ENCODE measurements around the gene PIGM.
"Not testable (repeated sequence)": the region's sequence is repeated elsewhere in the genome, so short reads cannot be mapped to it uniquely, and the experiment has no call there.

Gene PIGM

DNA sequence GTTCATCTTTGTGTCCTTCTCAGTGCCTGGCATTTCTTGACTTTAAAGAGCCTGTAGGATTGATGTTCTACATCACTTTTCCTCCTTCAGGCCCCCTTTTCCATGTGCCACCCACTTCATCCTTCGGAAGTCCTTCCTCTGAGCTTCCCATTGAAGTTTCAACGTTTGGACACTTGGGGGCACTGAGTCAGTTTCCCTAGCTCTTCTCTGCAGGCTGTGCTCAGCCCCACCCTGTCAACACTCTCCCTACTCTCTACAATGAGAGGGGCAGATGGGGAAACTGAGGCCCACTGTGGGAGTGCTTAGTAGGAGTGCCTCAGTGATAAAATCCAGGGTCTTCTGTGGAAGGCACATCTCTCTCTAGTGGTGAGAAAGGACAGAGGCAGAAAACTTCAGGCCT lies 26.3 kb upstream of the PIGM start:
- DNase-seq: no peak

DNA sequence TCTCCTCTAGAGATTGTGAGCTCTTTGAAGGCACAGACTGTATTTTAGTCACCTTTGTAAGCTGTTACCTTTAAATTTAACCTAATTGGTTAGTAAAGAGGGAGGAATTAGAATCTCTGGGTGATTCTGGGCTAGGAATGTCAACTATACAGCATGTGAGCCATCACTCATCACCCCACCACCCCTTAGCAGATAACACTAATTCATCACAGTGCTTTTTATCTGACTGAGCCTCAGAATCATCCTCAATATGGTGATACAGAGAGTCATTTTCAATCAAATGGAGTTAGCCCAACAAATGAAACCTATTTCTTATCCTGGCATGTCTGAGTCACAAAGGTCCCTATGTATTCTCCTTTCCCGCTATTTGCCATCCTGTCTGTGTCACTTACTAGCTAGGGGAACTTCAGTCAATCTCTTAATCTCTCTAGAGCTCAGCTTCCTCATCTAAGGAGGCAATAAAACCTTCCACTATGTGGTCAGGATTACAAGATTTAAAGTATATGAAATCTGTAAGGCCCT lies 24.9 kb upstream of the PIGM start:
- DNase-seq: no peak

DNA sequence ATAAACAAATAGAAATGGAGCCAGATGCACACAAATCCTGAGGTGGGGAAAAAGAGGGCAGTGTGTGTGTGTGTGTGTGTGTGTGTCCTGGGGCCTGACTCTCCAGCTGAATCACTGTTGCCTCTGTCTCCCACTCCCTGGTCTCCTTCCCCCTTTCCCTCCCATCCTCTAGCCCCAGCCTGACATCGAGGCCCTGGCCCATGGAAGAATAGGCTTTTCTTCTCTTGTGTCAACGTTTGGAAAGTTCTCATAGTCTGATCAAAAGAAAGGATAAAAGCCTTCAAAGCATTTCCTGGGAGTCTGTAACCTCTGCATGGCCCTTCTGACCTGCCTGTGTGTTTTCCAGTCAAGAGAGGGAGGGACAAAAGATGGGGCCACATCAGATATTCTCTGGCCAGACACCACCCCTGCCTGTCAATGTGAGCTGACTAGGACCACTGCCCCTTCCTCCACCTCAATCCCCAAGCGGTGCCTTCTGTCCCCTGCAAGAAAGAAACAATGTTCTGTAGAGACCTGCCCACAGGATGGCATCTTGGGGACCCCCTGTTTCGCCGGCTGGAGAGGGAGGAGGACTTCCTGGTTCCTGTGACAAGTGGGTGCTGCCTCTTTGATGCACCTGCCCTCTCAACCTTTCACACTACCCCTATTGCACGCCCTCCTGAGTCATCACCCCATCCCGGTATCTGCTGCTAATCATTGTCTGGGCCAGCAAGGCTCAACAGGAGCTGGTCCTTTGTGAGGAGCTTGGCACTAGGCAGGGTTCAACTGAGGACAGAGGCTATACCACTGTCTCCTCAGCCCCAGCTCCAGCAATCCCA lies 22.0 kb upstream of the PIGM start:
- DNase-seq: no peak

DNA sequence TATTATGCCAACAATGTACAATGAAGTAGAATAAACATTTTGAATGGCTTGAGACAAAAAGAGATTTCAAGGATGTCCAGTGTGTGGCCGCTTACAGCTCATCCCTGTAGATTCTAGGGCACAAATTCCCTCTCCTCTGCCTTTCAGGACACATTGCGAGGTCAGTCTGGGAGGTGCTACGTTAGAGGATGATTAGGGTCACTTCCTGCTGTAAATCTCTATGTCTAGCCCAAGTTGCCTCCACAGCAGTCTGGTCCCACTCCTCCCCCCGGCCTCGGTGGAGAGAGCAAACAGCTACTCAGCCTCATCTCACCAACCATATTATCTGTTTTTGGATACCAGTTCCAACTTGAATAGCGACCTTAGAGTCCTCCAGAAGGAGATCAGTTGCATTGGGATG lies 21.1 kb upstream of the PIGM start:
- DNase-seq: no peak

DNA sequence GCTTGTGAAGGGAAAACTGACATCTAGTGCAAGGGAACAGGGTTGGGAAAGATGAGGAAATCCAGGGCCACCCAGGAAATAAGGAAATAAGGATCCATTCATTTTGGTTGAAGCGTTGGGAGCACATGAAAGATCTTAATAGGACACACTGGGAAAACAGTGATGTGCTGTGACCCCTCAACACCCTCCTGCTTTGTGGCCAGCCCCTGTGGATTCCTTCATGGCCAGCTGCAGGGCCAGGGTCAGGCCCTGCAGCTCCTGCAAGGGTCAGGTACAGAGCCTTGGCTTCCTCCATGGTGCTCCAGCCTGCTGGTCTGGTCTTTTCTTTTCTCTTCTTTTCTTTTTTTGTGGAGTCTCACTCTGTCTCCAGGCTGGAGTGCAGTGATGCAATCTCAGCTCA lies 18.8 kb upstream of the PIGM start:
- no peak for DNase-seq

DNA sequence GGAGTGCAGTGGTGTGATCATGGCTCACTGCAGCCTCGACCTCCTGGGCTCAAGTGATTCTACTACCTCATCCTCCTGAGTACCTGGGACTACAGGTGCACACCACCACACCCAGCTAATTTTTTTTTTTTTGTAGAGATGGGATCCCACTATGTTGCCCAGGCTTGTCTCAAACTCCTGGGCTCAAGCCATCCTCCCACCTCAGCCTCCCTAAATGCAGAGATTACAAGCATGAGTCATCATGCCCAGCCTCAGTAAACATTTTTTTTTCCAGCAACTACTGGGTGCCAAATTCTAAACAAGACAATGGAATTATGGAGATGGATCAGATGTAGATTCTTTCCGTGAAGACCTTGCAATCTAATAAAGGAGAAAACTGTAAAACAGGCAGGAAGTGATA lies 18.4 kb upstream of the PIGM start:
- not testable (repeated sequence) for DNase-seq

DNA sequence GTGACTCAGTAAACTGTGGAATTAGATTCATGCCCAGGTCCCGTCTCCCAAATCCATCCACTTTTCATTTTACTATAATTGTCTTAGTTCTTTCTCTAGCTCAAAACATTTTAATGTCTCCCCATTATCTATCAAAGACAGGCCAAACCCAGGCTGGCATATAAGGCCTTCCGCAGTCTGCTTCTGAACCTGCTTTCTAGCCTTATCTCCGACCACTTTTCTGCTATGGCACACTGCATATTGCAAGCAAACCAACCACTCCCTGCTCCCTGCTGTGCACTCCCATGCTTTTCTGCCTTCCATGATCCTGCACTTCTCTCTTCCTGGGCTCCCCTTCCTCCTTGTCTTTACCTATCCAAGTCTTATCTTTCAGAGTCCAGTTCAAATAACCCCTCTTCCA lies 17.3 kb upstream of the PIGM start:
- no peak for DNase-seq

DNA sequence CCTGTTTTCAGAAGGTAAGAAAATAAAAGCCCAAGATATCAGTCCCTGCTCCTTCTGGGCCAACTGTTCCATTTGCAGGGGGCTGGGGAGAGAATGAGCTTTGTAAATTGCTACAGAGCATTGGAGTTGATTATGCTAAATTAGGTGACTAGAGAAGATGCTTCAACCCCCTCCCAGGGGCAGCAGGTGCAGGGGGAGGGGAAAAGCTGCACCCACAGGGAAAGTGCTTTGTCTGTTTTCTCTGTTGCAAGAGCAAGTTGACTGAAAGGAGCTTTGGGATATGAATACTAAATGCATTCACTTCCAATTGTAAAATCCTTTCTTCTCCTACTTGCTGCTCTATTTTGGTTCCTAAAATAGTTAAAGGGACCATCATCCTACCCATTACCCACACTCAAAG lies 16.5 kb upstream of the PIGM start:
- DNase-seq: no peak

DNA sequence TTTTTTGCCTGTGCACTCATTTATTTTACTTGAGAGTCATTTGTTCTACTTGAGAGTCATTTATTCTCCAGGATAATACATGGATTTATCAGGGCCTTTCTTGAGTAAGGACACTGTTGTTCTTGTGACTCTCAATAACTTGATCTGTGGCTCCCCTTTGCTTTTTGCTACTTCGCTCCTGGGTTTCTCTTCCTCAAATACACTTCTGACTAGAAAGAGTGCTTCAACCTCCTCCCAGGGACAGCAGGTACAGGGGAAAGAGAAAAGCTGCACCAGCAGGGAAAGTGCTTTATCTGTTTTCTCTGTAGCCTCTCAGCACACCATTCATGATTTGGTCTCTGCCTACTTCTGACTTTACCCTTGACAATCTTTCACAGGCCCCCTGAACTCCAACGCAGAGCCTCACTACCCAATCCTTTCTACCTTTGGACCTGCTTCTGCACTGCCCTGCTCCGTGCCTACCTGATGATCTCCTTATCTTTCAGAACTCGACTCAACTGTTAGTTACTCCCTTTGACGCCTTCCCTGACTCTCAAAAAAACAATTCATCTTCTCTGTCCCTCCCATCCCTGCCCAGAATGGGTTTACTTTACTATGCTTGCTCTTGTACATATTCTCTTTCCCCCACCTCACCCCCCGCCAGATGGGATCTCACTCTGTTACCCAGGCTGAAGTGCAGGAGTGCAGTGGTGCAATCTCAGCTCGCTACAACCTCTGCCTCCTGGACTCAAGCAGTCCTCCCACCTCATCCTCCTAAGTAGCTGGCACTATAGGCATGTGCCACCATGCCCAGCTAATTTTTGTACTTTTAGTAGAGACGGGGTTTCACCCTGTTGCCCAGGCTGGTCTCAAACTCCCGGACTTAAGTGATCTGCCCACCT lies 15.6 kb upstream of the PIGM start:
- no peak for DNase-seq

DNA sequence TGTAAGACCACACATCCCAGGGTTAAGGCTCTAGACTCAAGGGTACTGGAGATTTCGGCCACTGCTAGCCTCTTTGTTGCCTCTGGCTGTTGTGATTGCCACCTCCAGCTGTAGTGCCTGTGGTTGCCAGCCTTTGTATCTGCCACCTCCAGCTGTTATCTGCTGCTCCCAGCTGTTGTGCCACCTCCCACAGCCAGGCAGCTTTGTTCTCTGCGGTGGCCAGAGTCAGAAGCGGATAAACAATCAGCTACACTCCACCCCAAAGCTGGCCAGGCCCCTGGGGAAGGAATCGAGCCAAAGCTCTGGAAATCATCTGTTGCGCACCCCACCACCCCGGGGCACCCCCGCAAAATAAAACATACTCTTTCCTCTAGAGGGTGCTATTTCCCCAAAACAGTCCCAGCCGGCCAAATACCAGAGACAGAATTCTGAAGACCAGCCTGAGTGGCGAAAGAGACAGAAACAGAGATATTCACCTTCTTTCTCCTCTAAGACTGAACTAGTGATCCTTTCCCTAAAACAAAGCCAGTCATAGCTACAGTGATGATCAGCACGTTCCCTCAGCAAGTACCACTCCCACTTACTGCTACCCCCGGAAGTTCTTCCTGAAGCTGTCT lies 14.8 kb upstream of the PIGM start:
- peak; percentile 27 for DNase-seq

DNA sequence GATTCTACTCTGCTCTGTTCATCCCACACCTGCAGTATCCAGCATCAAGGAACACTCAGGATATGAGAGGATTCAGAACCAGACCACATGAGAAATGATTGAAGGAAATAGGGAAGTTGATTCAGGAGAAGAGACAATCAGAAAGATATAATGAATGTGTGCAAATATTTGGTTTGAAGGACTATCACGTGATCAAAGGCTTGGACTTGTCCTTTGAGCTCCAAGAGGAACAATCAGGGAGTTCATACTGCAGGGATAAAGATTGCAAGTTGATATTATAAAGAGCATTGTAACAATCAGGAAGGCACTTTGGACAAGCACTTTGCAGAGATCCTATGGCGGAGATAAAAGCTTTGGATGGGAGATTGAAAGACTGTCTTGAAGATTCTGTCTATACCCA lies 13.9 kb upstream of the PIGM start:
- no peak for DNase-seq

DNA sequence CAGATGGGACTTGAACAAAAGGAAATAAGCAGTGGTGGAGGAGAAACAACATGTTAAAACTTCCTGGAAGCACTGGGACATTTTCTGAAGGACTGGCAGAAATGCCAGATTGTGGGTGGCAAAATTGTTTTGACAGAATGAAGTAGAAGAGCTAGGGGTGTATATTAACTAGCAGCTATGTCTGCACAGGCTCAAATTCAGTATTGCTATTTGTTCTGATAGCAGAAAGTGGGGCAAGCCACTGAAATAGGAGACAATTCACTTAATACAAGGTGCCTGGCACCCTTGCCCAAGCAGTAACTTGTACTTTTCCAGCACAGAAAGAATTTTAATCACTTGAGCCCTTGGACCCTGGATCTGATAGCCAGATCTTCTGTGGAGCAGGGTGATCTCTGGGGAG lies 11.8 kb upstream of the PIGM start:
- DNase-seq: no peak

DNA sequence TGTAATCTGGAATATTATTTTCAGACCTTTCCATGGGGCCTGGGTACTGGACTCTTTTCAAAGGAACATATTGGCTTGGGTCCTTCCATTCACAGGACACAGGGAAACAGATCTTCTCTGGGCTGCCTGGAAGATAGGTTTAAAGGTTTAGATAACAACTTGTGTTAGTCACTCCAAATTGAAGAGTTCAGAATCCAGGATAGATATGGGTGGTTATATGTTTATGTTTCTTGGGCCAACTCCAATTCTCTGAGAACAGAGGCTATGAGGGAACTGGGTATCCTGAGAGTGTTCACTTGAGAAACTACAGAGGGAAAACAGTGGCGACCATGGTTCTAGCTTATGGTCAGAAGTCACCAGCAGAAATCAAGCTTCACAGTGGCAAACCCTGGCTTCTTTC lies 8.7 kb upstream of the PIGM start:
- no peak for DNase-seq

DNA sequence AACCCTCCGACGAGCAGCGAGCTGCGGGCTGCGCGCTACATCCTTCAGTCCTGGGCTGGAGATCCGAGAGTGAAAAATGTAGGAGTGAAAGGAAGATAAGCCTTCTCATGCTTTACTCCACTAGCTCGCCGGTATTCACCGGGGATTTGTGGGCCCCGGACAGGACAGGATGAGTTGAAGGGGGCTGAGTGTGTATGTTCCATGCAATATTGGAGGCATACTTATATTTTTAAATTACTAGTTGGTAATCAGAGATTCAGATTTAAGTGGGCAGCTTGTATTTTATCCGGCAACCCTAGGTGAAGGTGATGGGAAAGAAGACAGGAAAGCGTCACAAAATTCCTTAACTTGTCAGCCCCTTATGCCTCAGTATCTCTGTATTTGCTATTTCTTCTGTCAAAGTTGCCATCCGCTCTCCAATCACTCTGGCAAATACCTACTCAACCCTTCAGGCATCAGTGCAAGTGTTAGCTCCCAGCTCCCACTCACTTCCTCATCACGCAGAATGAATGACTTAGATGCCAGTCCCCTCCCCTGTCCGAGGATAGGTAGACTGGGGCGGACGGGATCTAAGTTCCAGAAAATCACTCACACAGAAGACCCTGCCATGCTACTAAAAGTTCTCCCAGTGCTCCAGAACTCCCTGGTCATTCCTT lies 503 bp upstream of the PIGM start:
- DNase-seq: no peak

DNA sequence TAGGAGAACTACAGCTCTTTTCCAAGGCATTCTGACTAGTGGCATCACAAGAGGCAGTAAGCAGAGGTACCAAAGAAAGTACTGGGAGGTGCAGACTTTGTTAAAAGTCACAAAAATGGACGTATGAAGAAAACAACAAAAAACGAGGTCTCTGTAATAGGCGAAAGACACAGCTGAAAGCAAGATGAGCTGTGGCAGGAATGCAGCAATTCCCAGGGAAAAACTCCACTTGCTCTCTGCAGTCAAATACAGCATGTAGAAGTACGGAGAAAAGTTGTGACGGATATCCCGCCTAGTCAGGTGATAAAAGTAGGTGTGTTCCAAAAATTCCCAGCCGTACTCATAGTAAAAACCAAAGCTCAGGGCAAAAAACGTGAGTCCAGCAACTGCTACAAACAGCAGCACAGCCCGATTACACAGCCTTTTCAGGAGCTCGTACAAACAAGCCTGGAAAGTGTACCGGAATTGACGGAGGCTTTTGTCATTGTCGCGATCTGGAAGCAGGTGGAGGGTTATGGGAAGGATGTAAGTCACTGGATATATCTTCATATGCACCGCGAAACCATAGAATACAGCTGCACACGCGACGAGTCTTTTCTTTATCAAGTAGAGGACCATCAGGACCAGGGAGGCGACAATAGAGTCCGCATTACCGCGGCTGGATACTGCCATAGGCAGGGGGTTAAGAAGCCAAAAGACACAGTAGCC lies 979 bp downstream of the PIGM start:
- DNase-seq: no peak

DNA sequence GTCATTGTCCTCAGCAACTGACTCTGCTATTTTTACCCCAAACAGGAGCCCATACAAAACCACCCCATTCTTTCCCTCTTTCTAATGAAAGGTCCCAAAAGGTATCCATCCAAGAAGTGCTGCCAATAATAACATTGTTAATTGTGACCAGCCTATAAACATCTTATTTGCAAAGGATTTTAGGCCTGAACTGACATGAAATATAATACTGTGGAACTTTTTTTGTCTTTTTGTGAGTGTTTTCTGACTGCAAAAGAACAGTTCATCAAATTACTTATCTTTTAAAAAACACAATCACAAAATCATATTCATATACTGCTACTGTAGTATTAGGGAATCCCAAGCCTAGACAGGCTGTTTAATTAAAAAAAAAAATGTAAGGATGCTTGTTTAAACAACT lies 3.4 kb downstream of the PIGM start:
- DNase-seq: no peak

DNA sequence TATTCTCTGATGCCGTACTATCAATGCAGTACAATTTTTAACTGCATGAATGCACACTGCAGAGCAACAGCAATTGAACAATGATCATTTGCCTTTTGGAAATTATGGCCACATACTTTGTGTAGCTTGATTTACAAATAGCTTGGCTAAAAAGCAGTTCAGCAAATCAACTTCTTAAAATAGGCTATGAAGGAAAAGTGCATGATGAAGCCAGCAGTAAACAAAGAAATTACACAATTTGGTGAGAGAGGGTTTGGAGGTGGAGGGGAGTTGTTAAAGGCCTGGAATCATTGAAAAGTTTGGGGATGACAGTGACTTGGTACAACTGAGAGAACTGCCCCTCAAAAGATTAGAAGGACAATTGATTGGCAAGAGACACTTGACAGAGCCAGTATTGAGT lies 6.5 kb downstream of the PIGM start:
- DNase-seq: no peak

DNA sequence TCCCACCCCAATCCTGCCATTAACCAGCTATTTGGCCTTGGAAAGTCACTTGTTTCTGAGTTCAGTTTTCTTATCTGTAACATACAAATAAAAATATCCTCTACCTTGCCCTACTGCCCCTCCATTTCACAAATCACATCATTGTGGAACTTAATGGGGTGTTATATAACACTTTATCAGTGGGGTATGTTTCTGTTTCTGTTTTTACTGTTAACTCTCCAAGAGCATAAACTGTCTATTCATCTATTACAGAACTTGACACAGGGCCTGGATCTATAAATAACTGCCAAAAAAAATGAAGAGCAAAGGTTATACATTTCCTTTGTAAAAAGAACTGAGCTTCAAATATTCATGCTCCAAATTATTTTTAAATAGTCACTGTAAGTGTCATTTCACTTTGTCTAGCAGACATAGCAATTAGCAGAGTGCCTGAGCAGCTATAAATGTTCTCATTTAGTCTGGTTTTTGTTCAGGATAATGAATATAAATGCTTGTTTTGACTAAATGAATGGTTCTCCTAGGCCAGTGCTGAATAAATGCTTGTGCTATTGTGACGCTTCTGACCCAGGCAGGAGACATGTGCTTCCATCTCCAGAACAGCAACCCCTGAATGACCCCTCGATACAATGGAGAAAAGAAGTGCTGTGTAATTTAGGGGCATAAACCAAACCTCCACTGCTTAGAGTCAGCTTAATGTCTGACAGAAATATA lies 7.4 kb downstream of the PIGM start:
- no peak for DNase-seq

DNA sequence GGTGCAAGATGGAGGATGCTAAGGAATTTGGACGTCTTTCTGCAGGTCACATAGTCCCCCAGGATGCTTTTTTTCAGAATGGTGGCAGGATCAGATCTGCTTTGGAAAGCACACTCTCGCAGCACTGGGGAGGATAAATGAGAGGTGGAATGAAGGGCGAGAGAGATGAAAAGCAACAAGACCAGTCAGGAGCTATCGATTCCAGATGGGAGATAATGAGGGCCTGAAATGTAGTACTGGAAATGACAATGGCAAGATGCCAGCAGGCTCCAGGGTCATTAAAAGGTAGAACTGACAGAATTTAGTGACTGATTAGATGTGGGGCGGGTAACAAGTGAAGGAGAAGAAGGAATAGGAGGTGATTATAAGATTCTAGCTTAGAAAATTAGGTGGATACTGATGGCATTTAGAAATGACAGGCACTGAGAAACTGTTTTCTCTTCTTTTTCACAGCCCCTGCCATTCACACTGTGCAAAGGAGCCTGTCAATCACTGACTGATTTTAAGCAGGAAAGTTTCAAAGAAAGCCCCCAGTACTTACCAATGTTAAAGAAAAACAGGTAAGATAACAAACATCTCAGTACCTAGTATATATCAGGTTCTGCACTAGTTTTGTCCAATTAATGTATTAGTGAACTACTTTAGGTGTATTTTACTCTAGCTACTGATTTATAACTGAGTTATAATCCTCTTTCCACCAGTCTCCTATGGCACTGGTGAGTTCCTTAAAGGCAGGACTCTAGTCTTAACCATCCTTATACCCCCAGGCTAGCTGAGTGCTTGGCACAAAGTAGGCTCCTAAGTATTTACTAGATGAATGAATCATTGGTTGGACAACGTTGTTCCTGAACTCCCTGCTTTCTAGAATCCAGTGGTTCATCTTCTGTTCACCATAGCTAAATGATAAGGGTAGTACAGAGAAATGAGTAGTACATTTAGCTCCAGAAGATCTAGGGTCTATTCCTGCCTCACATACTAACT lies 9.2 kb downstream of the PIGM start:
- DNase-seq: no peak

DNA sequence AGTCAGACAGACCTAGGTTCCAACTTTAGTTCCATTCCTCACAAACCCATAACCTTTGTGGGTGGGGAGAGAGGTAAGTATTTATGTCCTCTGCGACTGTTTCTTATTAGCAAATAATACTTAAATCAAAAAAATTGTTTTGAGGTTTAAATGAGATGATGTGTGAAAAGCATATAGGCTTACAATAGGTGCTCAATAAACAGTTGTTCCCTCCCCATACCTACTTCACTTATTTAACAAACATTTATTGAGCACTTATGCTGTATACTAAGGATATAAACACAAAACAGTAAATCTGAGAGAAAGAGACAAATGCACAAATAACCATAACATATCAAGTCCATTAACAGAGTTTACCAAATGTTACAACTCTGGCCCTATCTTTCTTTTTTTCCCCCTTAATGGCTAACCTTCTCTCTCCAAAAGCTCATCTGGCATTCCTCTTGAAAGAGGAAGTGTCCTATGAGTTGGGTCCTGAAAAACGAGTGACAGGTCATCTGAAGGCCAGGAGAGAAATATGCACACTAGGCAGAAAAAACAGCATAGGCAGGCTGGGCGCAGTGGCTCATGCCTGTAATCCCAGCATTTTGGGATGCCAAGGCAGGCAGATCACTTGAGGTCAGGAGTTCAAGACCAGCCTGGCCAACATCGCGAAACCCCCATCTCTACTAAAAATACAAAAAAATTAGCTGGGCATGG lies 10.3 kb downstream of the PIGM start:
- DNase-seq: no peak
